Bronchial epithelial cell (primary cell): ENCODE data around the gene TAF11L6. TPM values are rescaled to one million over a fixed set of nuclear protein-coding genes. Genes with fewer than 3 reads are reported as not detected.
"Not testable (repeated sequence)": the region's sequence is repeated elsewhere in the genome, so short reads cannot be mapped to it uniquely, and the experiment has no call there.

ENCODE experiments used
- DNase-seq: peaks from one replicate; pipeline ENCODE4 v3.0.0-alpha.2; 2010; ENCODE audit warnings: low read depth
- FAIRE-seq: peaks from 2 replicates; lab custom pipeline; 2011; peaks lifted over from hg19 to GRCh38; lab: Jason Lieb, UNC
- H3K27me3 ChIP-seq: 2 replicates; pipeline ENCODE4 v1.5.1; 2011; ENCODE audit warnings: low read length; ENCODE audit not compliant: control insufficient read depth, insufficient read depth
- H3K36me3 ChIP-seq: 2 replicates; pipeline ENCODE4 v1.5.1; 2011; ENCODE audit warnings: low read length; ENCODE audit not compliant: control insufficient read depth, insufficient read depth
- H3K4me3 ChIP-seq: 2 replicates; pipeline ENCODE4 v1.5.1; 2011; ENCODE audit warnings: mild to moderate bottlenecking, low read depth, low read length, control low read depth
- total RNA-seq: library from RNA; depleted of rRNA; stranded (reverse); fragments of >200 nt; gene quantifications from 2 replicates; pipeline ENCODE4 v1.2.1, GENCODE V29; 2014
- TF ChIP-seq, protein P1 (sequence below): IDR thresholded peaks from 2 replicates; pipeline ENCODE4 v1.5.1; 2011; ENCODE audit warnings: mild to moderate bottlenecking, moderate library complexity, low read length, control low read depth, inconsistent platforms; ENCODE audit not compliant: insufficient read depth, severe bottlenecking

Gene TAF11L6
- total RNA-seq, 1 donor from 2014 or later = not detected

DNA sequence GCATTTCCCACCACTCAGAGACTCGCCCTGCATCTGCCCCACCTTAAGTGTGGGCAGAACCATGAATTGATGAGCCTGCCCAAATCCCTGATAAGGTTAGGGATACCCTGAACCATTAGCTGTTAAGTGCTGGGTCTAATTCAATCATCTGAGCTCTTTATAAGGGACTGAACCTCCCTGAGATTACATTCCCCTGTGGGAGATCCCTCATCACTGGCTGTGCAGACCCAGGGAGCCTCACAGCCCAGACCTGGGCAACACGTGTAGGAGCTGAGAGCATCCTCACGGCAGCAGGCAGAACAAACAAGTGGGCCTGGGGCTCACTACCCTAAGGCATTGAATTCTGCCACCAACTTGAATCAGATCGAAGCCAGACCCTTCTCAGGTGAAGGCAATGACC lies 31.0 kb upstream of the TAF11L6 start:
- Histone ChIP-seq H3K4me3 (no peak overlapping the region), H3K36me3 (no peaks in the 10 kb centered on the region), H3K27me3 (no peaks in the 10 kb centered on the region)
- no peak for DNase-seq
- FAIRE-seq = no peak
- TF ChIP-seq, protein P1, sequence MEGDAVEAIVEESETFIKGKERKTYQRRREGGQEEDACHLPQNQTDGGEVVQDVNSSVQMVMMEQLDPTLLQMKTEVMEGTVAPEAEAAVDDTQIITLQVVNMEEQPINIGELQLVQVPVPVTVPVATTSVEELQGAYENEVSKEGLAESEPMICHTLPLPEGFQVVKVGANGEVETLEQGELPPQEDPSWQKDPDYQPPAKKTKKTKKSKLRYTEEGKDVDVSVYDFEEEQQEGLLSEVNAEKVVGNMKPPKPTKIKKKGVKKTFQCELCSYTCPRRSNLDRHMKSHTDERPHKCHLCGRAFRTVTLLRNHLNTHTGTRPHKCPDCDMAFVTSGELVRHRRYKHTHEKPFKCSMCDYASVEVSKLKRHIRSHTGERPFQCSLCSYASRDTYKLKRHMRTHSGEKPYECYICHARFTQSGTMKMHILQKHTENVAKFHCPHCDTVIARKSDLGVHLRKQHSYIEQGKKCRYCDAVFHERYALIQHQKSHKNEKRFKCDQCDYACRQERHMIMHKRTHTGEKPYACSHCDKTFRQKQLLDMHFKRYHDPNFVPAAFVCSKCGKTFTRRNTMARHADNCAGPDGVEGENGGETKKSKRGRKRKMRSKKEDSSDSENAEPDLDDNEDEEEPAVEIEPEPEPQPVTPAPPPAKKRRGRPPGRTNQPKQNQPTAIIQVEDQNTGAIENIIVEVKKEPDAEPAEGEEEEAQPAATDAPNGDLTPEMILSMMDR = no peak

DNA sequence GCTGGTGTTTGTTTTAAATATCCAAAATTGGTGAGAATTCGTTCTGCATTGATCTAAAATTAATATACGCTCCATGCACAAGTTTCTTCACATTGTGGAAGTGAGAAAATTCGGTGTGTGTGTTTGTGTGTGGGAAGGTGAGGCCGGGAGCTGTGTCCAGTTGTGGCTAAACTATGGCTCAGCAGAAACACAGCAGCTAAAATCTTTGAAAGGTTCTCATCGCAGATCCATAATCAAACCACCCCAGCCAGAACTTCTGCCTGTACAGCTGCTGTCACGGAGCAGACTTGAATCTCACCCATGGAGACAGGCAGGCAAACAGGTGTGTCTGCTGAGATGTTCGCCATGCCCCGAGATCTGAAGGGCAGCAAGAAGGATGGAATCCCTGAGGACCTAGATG lies 30.5 kb upstream of the TAF11L6 start, which contains the start of gene TAF11L2:
TAF11L2 (plus strand) TSS at position 301 of the 400 bp plus-strand sequence.
- H3K36me3 ChIP-seq, FAIRE-seq: not testable (repeated sequence)

DNA sequence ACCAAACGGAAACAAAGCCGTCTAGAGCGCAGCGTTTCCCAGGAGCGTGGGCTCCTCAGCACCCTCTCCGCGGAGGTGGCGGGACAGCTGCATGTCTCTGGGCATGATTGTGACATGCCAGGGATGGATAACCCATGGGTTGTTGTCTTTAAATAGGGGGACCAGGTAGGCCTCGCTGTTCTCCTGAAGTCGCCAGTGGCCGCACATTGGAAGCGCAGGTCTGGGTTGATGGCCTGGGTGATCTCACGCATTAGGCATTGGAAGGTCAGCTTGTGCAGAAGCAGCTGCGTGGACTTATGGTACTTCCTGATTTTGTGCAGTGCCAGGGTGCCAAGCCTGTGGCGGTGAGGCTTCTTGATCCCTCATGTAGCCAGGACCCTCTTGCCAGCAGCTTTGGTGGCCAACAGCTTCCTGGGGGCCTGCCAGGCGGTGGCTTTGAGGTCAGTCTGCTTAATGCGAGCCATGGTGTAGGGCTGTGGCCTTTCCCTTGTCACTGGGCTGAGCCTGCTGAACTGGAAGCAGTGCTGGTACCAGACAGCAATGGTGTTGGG lies 16.6 kb upstream of the TAF11L6 start:
- no peaks in the 10 kb centered on the region for H3K36me3 ChIP-seq
- H3K4me3 ChIP-seq = no peak overlapping the region
- DNase-seq = no peak
- TF ChIP-seq, protein P1 = no peak
- no peak for FAIRE-seq
- H3K27me3 ChIP-seq = no peaks in the 10 kb centered on the region

More for the DNA sequence above, 30.5 kb upstream of the TAF11L6 start, which contains the start of gene TAF11L2:
- DNase-seq, H3K27me3 ChIP-seq, H3K4me3 ChIP-seq: not testable (repeated sequence)

DNA sequence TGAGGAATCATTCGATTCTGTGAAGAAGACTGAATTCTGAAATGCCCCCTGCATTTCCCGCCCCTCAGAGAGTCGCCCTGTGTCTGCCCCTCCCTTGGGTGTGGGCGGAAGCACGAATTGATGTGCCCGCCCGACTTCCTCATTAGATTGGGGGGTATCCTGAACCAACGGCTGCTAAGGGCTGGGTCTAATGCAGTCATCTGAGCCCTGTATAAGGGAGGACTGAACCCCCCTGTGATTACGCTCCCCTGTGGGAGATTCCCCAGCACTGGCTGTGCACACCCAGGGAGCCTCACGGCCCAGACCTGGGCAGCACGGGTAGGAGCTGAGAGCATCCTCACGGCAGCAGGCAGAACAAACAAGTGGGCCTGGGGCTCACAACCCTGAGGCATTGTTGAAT lies 10.9 kb upstream of the TAF11L6 start:
- FAIRE-seq, H3K36me3 ChIP-seq, H3K27me3 ChIP-seq, H3K4me3 ChIP-seq, DNase-seq: not testable (repeated sequence)

DNA sequence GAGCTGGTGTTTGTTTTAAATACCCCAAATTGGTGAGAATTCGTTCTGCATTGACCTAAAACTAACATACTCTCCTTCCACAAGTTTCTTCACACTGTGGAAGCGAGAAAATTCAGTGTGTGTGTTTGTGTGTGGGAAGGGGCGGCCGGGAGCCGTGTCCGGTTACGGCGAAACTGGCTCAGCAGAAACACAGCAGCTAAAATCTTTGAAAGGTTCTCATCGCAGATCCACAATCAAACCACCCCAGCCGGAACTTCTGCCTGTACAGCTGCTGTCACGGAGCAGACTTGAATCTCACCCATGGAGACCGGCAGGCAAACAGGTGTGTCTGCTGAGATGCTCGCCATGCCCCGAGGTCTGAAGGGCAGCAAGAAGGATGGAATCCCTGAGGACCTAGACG lies 10.4 kb upstream of the TAF11L6 start, which contains the start of gene TAF11L3:
TAF11L3 (plus strand) TSS at position 301 of the 400 bp plus-strand sequence.
- H3K27me3 ChIP-seq, DNase-seq, FAIRE-seq, H3K36me3 ChIP-seq, H3K4me3 ChIP-seq: not testable (repeated sequence)

DNA sequence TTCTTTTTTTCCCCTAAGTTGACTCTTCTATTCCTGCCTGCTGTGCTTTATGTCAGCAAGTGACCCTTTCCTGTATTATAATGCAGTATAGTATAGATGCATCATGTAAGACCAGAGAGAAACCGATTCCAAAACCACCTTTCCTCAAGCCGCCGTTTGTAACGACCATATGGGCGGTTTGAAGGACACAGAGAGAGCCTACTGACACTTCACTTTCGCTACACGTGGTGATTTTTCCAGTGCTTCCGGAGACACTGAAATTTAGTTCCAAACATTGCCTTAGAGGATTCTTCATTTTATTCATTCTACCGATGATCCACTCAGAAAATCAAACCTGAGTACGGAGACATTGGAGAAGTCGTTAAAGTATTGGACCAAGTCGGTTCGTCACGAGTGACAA lies 9.0 kb upstream of the TAF11L6 start:
- H3K27me3 ChIP-seq, FAIRE-seq, H3K4me3 ChIP-seq, DNase-seq, H3K36me3 ChIP-seq: not testable (repeated sequence)

DNA sequence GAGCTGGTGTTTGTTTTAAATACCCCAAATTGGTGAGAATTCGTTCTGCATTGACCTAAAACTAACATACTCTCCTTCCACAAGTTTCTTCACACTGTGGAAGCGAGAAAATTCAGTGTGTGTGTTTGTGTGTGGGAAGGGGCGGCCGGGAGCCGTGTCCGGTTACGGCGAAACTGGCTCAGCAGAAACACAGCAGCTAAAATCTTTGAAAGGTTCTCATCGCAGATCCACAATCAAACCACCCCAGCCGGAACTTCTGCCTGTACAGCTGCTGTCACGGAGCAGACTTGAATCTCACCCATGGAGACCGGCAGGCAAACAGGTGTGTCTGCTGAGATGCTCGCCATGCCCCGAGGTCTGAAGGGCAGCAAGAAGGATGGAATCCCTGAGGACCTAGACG lies 7.0 kb upstream of the TAF11L6 start, which contains the start of gene TAF11L4:
TAF11L4 (plus strand) TSS at position 301 of the 400 bp plus-strand sequence.
- H3K27me3 ChIP-seq, FAIRE-seq, H3K4me3 ChIP-seq, H3K36me3 ChIP-seq, DNase-seq: not testable (repeated sequence)

GRCh38 chr5:17524935-17525334 lies 3.5 kb upstream of the TAF11L6 start, which contains the start of gene TAF11L5:
TSS of gene TAF11L5 (plus strand) at chr5:17525235.
- not testable (repeated sequence) for DNase-seq, H3K27me3 ChIP-seq, H3K4me3 ChIP-seq, H3K36me3 ChIP-seq, FAIRE-seq

DNA sequence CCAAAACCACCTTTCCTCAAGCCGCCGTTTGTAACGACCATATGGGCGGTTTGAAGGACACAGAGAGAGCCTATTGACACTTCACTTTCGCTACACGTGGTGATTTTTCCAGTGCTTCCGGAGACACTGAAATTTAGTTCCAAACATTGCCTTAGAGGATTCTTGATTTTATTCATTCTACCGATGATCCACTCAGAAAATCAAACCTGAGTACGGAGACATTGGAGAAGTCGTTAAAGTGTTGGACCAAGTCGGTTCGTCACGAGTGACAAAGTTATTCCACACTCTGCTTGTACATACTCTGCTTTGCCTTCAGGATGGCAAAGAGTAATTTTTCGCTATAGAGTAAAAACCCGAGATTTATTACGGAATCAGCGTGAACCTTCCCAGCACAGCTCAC lies 2.0 kb upstream of the TAF11L6 start:
- not testable (repeated sequence) for H3K36me3 ChIP-seq, FAIRE-seq, DNase-seq, H3K27me3 ChIP-seq, H3K4me3 ChIP-seq

Other genes starting within 250 kb of the TAF11L6 start
- not detected in 2 replicates for gene TAF11L2, start 30.4 kb upstream of the TAF11L6 start, total RNA-seq
- not detected in 2 replicates for gene TAF11L3, start 10.3 kb upstream of the TAF11L6 start, total RNA-seq
- not detected in 2 replicates for gene TAF11L4, start 6.9 kb upstream of the TAF11L6 start, total RNA-seq
- gene TAF11L5, start 3.4 kb upstream of the TAF11L6 start, total RNA-seq = not detected in 2 replicates
- gene TAF11L7, start 57.1 kb downstream of the TAF11L6 start, total RNA-seq = not detected in 2 replicates
- gene TAF11L8, start 62.3 kb downstream of the TAF11L6 start, total RNA-seq = not detected in 2 replicates
- gene TAF11L9, start 65.7 kb downstream of the TAF11L6 start, total RNA-seq = not detected in 2 replicates
- gene TAF11L10, start 69.2 kb downstream of the TAF11L6 start, total RNA-seq = not detected in 2 replicates
- not detected in 2 replicates for gene TAF11L11, start 75.5 kb downstream of the TAF11L6 start, total RNA-seq
- 0.26 TPM in 1 of 2 replicates, not detected in the other for gene TAF11L12, start 81.7 kb downstream of the TAF11L6 start, total RNA-seq
- gene TAF11L13, start 103.4 kb downstream of the TAF11L6 start, total RNA-seq = not detected in 2 replicates
- not detected in 2 replicates for gene TAF11L14, start 105.8 kb downstream of the TAF11L6 start, total RNA-seq